ENCODE measurements around the gene KRTAP1-1.

KRTAP1-1 gene

GRCh38 chr17:41026715-41027471 is 14.4 kb downstream of the KRTAP1-1 start, which contains the start of gene KRTAP1-5:
KRTAP1-5 (minus strand) TSS chr17:41027208; CDS start chr17:41027155, 53 bp downstream.
- Histone ChIP-seq H3K36me3 (ENCODE audit: control insufficient read depth in 2 of 2, insufficient read depth in 2 of 2, low read length in 2 of 2) (no peaks in the 10 kb centered on the region), H3K27me3 (ENCODE audit: control insufficient read depth in 1 of 2, insufficient read depth in 2 of 2, low read length in 2 of 2) (no peaks in the 10 kb centered on the region), H3K4me1 (ENCODE audit: control insufficient read depth, insufficient read depth, low read length) (no peaks in the 10 kb centered on the region), H3K9me3 (ENCODE audit: control insufficient read depth in 2 of 2, low read length in 2 of 2) (no peaks in the 10 kb centered on the region), H3K27ac (ENCODE audit: low read length) (no peak within 1 kb of the TSS), H3K9ac (ENCODE audit: low read length in 2 of 2) (no peak within 1 kb of the TSS), H3K4me3 (ENCODE audit: low read length in 2 of 2) (no peak within 1 kb of the TSS)

DNA sequence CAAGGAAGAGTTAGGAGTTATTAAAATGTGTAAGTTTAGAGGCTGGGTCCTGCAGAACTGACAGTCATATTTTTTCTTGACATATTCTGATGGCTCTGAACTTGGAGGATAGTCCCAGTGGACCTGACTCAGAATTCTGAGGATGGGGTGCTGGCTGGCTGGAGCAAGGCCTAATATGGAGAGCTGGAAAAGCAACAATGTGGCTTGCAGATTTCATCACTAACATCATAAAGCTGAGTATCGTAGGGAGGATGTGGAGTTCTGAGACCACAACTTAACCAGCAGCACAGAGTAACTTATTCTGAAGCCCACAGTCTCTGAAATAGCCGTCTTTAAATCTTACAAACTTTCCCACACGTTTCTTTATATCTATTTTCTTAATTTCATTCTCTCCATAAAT is 16.6 kb downstream of the KRTAP1-1 start:
- H3K4me1 ChIP-seq (ENCODE audit: control insufficient read depth, insufficient read depth, low read length): no peaks in the 10 kb centered on the region
- no peaks in the 10 kb centered on the region for H3K9me3 ChIP-seq (ENCODE audit: control insufficient read depth in 2 of 2, low read length in 2 of 2)
- no peak overlapping the region for H3K9ac ChIP-seq (ENCODE audit: low read length in 2 of 2)
- H3K4me3 ChIP-seq (ENCODE audit: low read length in 2 of 2): no peak overlapping the region
- no peaks in the 10 kb centered on the region for H3K36me3 ChIP-seq (ENCODE audit: control insufficient read depth in 2 of 2, insufficient read depth in 2 of 2, low read length in 2 of 2)
- no peaks in the 10 kb centered on the region for H3K27me3 ChIP-seq (ENCODE audit: control insufficient read depth in 1 of 2, insufficient read depth in 2 of 2, low read length in 2 of 2)
- no peak overlapping the region for H3K27ac ChIP-seq (ENCODE audit: low read length)

DNA sequence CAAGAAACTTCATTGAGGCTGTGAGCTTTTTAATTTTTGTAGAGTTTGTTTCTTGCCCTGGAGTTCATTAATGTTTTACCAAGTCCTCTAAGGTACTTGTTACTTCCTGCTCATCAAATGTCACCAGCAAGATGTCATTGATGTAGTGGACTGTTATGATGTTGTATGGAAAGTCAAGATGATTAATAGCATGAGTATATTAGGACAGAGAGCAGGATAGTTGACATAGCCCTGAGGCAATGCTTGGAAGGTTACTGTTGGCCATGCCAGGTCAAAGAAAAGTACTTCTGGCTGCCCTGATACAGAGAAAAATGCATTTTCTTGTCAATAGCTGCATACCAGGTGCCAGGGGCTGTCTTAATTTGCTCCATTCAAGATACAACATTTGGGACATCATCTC is 20.9 kb downstream of the KRTAP1-1 start:
- Histone ChIP-seq H3K36me3 (ENCODE audit: control insufficient read depth in 2 of 2, insufficient read depth in 2 of 2, low read length in 2 of 2) (no peaks in the 10 kb centered on the region), H3K9ac (ENCODE audit: low read length in 2 of 2) (no peak overlapping the region), H3K27me3 (ENCODE audit: control insufficient read depth in 1 of 2, insufficient read depth in 2 of 2, low read length in 2 of 2) (peaks cover 0 to 3% of the 10 kb centered on the region in 2 donors), H3K27ac (ENCODE audit: low read length) (no peak overlapping the region), H3K4me1 (ENCODE audit: control insufficient read depth, insufficient read depth, low read length) (no peaks in the 10 kb centered on the region), H3K9me3 (ENCODE audit: control insufficient read depth in 2 of 2, low read length in 2 of 2) (no peaks in the 10 kb centered on the region), H3K4me3 (ENCODE audit: low read length in 2 of 2) (no peak overlapping the region)

- Histone ChIP-seq H3K36me3 (ENCODE audit: control insufficient read depth in 2 of 2, insufficient read depth in 2 of 2, low read length in 2 of 2) (no peaks in the 10 kb centered on the region), H3K27me3 (ENCODE audit: control insufficient read depth in 1 of 2, insufficient read depth in 2 of 2, low read length in 2 of 2) (peaks cover 0 to 3% of the 10 kb centered on the region in 2 donors), H3K4me1 (ENCODE audit: control insufficient read depth, insufficient read depth, low read length) (no peaks in the 10 kb centered on the region), H3K4me3 (ENCODE audit: low read length in 2 of 2) (no peak overlapping the region), H3K9ac (ENCODE audit: low read length in 2 of 2) (no peak overlapping the region), H3K27ac (ENCODE audit: low read length) (no peak overlapping the region), H3K9me3 (ENCODE audit: control insufficient read depth in 2 of 2, low read length in 2 of 2) (no peaks in the 10 kb centered on the region)
Measured at GRCh38 chr17:41019415-41019814, 21.8 kb downstream of the KRTAP1-1 start.

DNA sequence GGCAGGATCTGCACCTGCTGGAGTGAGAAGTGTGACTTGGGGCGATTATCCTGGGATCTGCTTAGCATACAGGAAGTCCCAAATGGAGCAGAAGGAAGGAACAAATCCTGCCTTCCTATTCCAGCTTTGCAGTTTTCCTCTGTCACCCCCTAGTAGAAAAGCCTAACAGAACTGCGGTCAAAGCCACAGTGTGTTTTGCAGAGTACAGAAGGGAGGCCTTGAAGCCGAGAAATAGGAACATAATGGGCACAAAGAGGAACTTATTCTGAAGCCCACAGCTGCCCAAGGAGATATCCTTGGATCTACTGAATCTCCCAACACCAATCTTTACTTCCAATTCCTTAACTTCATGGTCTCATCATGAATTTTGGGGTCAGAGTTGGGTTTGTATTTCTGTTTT is 22.7 kb downstream of the KRTAP1-1 start:
- H3K27ac ChIP-seq (ENCODE audit: low read length): no peak overlapping the region
- H3K4me3 ChIP-seq (ENCODE audit: low read length in 2 of 2): no peak overlapping the region
- no peaks in the 10 kb centered on the region for H3K36me3 ChIP-seq (ENCODE audit: control insufficient read depth in 2 of 2, insufficient read depth in 2 of 2, low read length in 2 of 2)
- no peaks in the 10 kb centered on the region for H3K9me3 ChIP-seq (ENCODE audit: control insufficient read depth in 2 of 2, low read length in 2 of 2)
- no peaks in the 10 kb centered on the region for H3K4me1 ChIP-seq (ENCODE audit: control insufficient read depth, insufficient read depth, low read length)
- no peak overlapping the region for H3K9ac ChIP-seq (ENCODE audit: low read length in 2 of 2)
- H3K27me3 ChIP-seq (ENCODE audit: control insufficient read depth in 1 of 2, insufficient read depth in 2 of 2, low read length in 2 of 2): peaks cover 0 to 3% of the 10 kb centered on the region in 2 donors

DNA sequence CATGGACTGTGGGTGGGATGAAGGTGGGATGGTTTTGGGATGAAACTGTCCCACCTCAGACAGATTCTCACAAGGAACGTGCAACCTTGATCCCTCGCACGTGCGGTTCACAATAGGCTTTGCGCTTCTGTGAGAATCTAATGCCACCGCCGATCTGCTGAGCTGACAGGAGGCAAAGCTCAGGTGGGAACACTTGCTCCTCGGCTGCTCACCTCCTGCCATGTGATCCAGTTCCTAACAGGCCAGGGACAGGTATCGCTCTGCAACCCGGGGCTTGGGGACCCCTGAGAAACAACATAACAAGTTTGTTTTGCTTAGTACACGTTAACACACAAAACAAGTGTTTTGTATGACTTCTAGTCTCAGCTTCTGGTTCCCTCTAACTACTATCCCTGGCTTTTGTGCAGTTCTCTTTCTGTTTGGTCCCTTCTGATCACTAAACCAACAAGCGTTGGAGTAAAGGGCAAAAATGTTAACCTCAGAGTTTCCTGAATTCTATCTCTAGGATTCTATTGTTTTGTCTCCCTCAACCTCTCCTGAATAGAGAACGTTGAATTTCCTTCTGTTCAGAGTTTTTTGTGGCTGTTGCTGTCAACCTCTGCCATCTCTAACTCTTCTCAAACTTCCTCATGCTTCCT is 24.6 kb downstream of the KRTAP1-1 start:
- Histone ChIP-seq H3K4me1 (ENCODE audit: control insufficient read depth, insufficient read depth, low read length) (no peaks in the 10 kb centered on the region), H3K27ac (ENCODE audit: low read length) (no peak overlapping the region), H3K9ac (ENCODE audit: low read length in 2 of 2) (no peak overlapping the region), H3K36me3 (ENCODE audit: control insufficient read depth in 2 of 2, insufficient read depth in 2 of 2, low read length in 2 of 2) (no peaks in the 10 kb centered on the region), H3K4me3 (ENCODE audit: low read length in 2 of 2) (no peak overlapping the region), H3K9me3 (ENCODE audit: control insufficient read depth in 2 of 2, low read length in 2 of 2) (no peaks in the 10 kb centered on the region), H3K27me3 (ENCODE audit: control insufficient read depth in 1 of 2, insufficient read depth in 2 of 2, low read length in 2 of 2) (peaks cover 0 to 3% of the 10 kb centered on the region in 2 donors)

DNA sequence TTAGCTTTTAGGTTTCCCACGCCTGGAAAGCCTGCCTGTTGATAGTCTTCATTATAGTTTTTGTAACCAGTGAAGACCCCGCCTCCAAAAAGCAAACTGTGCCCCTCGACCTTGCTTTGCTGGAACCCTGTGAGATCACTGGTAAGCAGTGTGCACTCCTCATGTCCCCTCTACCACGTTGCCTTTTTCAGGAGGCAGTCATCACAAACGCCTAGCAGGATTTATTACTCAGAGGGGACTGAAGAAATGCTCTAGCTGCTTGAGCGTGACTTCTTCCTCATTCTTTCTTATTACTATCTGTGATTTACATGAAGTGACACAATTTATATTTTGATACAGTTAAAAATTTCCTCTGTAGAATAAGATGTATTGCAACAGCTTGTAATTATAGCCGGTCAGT is 25.8 kb downstream of the KRTAP1-1 start:
- Histone ChIP-seq H3K4me3 (ENCODE audit: low read length in 2 of 2) (no peak overlapping the region), H3K27me3 (ENCODE audit: control insufficient read depth in 1 of 2, insufficient read depth in 2 of 2, low read length in 2 of 2) (peaks cover 0 to 3% of the 10 kb centered on the region in 2 donors), H3K9me3 (ENCODE audit: control insufficient read depth in 2 of 2, low read length in 2 of 2) (no peaks in the 10 kb centered on the region), H3K4me1 (ENCODE audit: control insufficient read depth, insufficient read depth, low read length) (no peaks in the 10 kb centered on the region), H3K36me3 (ENCODE audit: control insufficient read depth in 2 of 2, insufficient read depth in 2 of 2, low read length in 2 of 2) (no peaks in the 10 kb centered on the region), H3K9ac (ENCODE audit: low read length in 2 of 2) (no peak overlapping the region), H3K27ac (ENCODE audit: low read length) (no peak overlapping the region)

DNA sequence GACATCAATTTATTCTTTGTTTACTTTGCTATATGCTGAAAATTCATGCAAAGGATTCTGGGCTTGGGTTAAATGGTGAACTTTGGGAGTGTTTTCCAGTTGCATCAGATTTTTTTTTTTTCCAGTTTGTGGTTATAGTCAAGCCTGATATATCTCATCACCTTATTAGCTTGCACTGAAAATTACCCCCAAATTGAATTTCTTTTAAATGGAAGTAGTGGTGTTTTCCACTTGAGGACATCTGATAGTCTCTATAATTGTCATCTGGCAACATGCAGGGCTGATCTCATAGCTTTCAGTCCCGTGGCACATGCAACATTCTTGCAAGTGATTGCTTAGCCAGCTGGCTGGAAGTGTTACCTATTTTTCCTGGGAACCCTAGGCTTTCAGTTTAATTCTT is 27.6 kb downstream of the KRTAP1-1 start:
- Histone ChIP-seq H3K27ac (ENCODE audit: low read length) (no peak overlapping the region), H3K27me3 (ENCODE audit: control insufficient read depth in 1 of 2, insufficient read depth in 2 of 2, low read length in 2 of 2) (peaks cover 0 to 3% of the 10 kb centered on the region in 2 donors), H3K9me3 (ENCODE audit: control insufficient read depth in 2 of 2, low read length in 2 of 2) (no peaks in the 10 kb centered on the region), H3K9ac (ENCODE audit: low read length in 2 of 2) (no peak overlapping the region), H3K36me3 (ENCODE audit: control insufficient read depth in 2 of 2, insufficient read depth in 2 of 2, low read length in 2 of 2) (no peaks in the 10 kb centered on the region), H3K4me1 (ENCODE audit: control insufficient read depth, insufficient read depth, low read length) (no peaks in the 10 kb centered on the region), H3K4me3 (ENCODE audit: low read length in 2 of 2) (no peak overlapping the region)

GRCh38 chr17:41013181-41013580 is 28.1 kb downstream of the KRTAP1-1 start:
- Histone ChIP-seq H3K36me3 (ENCODE audit: control insufficient read depth in 2 of 2, insufficient read depth in 2 of 2, low read length in 2 of 2) (no peaks in the 10 kb centered on the region), H3K27me3 (ENCODE audit: control insufficient read depth in 1 of 2, insufficient read depth in 2 of 2, low read length in 2 of 2) (peaks cover 0 to 3% of the 10 kb centered on the region in 2 donors), H3K9me3 (ENCODE audit: control insufficient read depth in 2 of 2, low read length in 2 of 2) (no peaks in the 10 kb centered on the region), H3K4me3 (ENCODE audit: low read length in 2 of 2) (no peak overlapping the region), H3K27ac (ENCODE audit: low read length) (no peak overlapping the region), H3K9ac (ENCODE audit: low read length in 2 of 2) (no peak overlapping the region), H3K4me1 (ENCODE audit: control insufficient read depth, insufficient read depth, low read length) (no peaks in the 10 kb centered on the region)

DNA sequence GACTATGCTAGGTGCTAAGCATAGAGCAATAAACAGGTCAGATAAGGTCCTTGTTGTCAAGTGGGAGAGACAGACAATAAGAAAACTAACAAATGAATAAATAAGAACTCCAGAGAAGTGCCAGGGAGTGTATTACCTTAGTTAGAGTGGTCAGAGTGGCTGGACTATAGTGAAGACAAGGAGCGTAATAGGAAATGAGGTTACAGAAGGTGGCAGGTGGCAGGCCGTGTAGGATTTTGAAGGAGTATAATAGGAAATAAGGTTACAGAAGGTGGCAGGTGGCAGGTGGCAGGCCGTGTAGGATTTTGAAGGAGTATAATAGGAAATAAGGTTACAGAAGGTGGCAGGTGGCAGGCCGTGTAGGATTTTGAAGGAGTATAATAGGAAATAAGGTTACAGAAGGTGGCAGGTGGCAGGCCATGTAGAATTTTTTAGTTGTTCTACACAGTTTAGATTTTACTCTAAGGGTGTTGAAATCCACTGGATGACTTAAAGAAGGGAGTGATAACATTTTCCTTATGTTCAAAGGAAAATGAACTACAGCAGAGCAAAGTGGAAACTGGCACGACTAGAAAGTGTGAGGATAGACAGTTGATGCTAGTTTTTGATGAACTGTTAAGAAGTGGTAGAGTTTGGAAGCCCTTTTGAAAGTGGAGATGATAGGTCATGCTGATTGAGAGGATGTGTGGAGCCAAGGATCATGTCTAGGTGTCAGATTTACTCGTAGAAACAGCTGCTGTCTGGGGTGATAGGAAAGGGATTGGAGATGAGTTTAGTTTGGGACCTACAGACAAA is 28.7 kb downstream of the KRTAP1-1 start:
- no peak overlapping the region for H3K9ac ChIP-seq (ENCODE audit: low read length in 2 of 2)
- H3K4me3 ChIP-seq (ENCODE audit: low read length in 2 of 2): no peak overlapping the region
- H3K27ac ChIP-seq (ENCODE audit: low read length): no peak overlapping the region
- no peaks in the 10 kb centered on the region for H3K36me3 ChIP-seq (ENCODE audit: control insufficient read depth in 2 of 2, insufficient read depth in 2 of 2, low read length in 2 of 2)
- H3K9me3 ChIP-seq (ENCODE audit: control insufficient read depth in 2 of 2, low read length in 2 of 2): no peaks in the 10 kb centered on the region
- H3K4me1 ChIP-seq (ENCODE audit: control insufficient read depth, insufficient read depth, low read length): no peaks in the 10 kb centered on the region
- H3K27me3 ChIP-seq (ENCODE audit: control insufficient read depth in 1 of 2, insufficient read depth in 2 of 2, low read length in 2 of 2): peaks cover 0 to 3% of the 10 kb centered on the region in 2 donors

Data from stomach smooth muscle (tissue), 2 donors.